Tongue (tissue), 2 donors: Measurements from ENCODE around the gene SH2B2. TPM values are rescaled to one million over a fixed set of nuclear protein-coding genes. Genes with fewer than 3 reads are reported as not detected.

Experiments used
- DNase-seq: peaks from one replicate; pipeline ENCODE4 v3.0.0-alpha.2; 2015
- total RNA-seq: library from RNA; depleted of rRNA; stranded (reverse); fragments of >200 nt; gene quantifications from one replicate; pipeline ENCODE4 v1.2.3, GENCODE V29; 2014

Gene SH2B2
- 15.9 TPM for total RNA-seq

- DNase-seq = peak; percentile 76
Measured at GRCh38 chr7:102286237-102287110, at the start of gene SH2B2. Gene SH2B2 (plus strand): TSS chr7:102286868. CDS start chr7:102300551, 13,683 bp downstream.

GRCh38 chr7:102239206-102239820, 47.4 kb upstream of the SH2B2 start:
- DNase-seq = no peak

DNA sequence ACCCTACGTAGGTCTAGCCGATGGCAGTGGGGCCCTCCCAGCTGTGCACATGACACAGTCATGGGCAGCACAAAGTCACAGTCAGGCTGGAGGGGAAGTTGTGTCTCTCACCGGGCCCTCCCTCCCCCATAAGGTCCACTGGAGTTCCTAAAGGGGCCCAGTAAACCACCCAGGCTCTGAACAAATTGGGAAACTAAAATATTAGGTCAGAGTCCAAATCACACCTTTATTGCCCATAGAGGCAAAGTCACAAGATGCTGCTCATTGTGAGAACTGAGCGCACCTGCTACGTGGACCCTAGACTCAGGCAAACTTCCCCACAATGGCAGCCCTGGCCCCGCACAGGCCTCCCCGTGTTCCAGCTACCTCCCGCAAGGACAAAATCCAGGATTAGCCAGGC, 45.2 kb upstream of the SH2B2 start:
- no peak for DNase-seq

DNA sequence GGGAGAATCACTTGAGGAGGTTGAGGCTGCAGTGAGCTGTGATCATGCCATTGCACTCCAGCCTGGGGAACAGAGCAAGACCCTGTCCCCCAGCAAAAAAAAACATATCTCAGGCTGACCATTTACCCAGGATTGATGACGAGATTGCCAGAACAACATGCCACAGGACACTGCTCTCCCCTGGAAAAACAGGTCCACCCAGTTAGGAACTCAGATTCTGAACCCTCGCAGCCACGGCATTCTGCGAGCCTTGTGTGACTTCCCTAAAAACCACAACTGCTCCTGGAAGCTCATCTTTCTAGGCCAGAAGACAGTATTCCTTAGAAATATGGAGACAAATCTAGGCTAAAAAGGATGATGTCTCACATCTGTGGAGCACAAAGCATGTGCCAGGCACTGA, 42.1 kb upstream of the SH2B2 start:
- no peak for DNase-seq

DNA sequence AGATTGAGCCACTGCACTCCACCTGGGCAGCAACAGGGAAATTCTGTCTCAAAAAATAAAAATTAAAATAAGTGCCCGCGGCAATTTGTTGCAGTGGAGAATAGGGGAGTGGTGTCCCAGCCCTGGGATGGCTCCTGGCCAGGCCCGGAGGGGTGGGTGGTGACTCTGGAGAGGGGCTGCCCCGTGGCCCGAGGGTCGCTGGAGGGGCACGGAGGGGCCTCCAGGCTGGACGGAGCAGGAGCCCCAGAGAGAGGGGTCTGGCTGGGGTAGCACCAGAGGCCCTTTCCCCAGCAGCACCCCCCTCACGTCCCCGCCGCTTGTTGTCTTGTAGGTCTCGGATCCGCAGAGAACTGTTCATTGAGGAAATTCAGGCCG, 38.6 kb upstream of the SH2B2 start:
- DNase-seq = no peak

- no peak for DNase-seq
Measured at GRCh38 chr7:102248456-102249395, 37.9 kb upstream of the SH2B2 start.

DNA sequence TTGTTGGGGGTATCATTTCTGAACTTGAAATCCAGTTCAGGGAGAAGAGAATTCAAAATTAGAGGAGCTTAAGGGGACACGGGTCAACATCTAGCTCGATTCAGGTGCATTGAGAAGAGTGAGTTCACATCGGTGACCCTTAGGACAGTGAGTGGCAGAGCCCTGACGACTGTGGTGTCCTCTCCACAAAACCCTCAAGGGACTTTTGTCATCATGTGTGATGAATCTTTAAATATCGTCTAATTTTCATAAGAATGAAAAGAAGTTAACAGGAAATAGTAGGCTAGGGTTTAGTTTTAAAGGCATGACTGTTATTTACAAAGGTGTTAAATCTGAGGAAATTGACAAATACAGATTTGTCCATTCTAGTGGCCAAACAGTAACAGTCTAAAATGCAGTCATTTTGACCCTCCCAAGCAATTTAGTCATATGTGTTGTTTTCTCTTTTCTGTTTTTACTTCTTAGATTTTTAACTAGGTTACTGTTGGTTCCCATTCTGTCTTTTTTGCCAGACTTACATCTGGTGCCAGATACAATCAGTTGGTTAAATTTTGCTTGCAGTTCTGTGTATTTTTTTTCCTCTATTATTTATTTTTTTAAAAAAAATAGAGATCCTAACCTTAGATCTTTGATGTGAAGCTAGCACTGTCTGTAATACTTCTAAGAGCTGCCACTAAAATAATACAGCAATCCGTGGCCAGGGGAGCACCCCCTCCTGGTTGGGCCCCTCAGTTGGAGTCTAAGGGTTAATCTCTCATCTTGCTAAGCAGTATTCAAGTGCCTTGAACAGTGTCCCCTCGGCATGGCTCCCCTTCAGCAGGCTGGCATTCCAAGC, 34.9 kb upstream of the SH2B2 start:
- no peak for DNase-seq

- no peak for DNase-seq
Measured at GRCh38 chr7:102252366-102252982, 34.2 kb upstream of the SH2B2 start.

GRCh38 chr7:102253066-102253972, 33.3 kb upstream of the SH2B2 start:
- no peak for DNase-seq

DNA sequence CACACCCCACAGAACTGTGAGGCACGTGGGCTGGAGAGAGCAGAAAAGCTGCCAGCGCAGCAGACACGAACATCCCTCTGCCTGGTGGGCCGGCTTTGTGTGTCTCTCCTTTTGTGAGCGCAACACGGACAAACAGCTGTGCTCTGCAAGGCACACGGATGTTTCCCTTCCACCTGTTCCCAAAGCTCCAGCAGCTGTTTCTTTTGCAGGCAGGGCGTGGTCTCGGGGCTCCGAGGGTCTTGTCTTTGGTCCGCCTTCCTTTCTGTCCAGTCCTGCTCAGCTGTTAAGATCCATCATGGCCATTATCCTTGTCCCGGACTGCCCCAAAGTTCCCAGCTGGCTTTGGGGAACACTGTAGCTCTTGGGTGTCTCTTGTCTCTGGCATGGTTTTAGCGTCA, 32.7 kb upstream of the SH2B2 start:
- DNase-seq = peak; percentile 98

DNA sequence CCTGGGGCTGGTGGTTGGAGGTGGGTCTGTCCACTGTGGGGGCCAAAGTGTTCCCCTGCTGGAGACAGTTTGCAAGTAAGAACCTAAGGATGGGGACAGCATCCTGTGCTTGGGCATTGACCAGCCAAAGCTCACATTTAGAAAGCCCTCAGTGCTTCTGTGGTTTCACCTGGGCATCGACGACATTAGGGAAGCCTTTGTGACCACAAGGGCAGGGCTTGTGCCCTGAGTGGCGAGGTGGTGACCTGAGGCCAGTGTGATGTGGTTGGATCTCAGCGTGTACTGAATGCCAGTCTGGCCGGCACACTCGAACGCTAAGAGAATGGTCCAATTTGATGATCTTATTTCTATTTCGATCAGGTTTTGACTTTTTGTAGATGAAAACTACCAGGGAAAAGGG, 32.1 kb upstream of the SH2B2 start:
- no peak for DNase-seq

- peak; percentile 55 for DNase-seq
Measured at GRCh38 chr7:102255501-102255900, 31.2 kb upstream of the SH2B2 start.

DNA sequence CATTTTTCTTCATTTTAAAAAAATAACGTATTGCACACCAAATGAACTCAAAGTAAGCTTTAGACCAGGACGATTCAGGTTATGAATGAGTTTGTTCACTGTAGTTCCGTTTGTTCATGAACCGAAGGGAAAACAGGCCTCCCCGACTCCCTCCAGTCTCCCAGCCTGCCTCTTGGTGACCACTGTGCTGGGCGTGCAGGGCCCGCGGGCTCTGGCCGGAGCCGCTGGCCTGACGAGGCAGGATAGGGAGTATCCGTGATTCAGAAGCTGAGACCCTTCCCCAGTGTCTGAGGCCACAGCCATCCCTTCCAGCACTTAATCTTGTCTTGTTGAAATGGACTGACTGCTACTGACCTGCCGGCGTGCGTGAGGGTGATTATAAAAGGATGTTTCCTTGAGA, 30.8 kb upstream of the SH2B2 start:
- DNase-seq = no peak

DNA sequence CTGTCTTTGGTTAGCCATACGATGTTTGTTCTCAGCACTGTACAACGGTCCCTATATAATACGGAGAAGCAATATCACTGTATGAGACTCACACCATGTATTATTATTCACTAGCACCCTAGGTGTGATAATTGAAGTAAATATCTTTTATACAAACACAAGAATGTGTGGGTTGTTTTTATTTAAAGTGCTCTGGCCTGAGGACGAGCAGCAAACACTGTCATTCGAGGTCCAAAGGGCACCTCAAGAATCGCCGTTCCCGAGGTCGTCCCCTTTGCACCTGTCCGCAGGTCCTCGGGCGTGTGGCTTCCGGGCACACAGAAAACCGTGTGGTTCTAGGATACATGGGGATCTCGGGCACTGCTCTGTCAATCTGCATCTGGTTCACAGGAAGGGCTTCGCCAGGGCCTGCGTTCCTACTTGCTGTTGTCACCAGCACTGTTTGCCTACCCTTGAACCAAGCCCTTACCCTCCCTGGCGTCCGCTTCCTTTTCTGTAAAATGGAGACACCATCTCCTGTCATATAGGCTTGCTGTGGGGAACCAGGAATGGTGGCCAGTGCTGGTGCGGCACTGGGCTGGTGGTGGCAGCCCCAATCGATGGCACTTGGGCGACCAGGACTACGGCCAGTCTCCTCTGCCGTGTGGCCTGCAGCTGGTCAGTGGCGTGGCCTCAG, 28.5 kb upstream of the SH2B2 start:
- no peak for DNase-seq

DNA sequence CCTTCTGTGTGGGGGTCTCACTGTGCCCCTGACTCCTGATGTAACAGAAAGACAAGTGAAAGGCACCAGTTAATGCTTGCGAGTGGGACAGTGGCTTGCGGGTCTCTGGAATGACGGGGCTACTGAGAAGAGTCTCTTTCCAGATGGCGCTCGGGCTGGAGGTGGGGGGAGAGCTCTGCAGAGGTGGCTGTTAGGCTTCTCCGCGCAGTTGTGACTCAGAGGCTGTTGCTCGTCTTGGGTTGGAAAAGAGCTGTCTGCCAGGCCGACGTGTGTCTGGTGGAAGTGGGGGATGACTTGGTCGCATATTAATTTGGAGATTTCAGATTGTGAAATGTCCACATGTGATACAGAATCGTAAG, 27.9 kb upstream of the SH2B2 start:
- DNase-seq = no peak

GRCh38 chr7:102260856-102261255, 25.8 kb upstream of the SH2B2 start:
- peak; percentile 56 for DNase-seq

DNA sequence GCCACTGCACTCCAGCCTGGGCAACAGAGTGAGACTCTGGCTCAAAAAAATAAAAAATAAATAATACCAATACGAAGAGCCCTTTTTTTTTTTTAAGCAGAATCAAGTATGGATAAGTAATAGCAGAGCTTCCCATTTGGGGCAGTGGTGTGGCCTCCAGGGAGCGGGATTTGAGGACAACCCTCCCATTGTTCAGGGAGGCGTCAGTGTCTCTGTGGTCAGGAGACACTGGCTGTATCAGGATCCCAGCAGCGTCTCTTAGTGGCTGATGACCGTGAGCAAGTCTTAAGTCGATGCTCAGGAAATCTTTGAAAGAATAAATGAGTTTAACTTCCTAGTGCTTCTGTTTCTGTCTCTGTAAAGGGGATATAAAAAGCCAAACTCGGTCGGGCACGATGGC, 25.2 kb upstream of the SH2B2 start:
- no peak for DNase-seq

DNA sequence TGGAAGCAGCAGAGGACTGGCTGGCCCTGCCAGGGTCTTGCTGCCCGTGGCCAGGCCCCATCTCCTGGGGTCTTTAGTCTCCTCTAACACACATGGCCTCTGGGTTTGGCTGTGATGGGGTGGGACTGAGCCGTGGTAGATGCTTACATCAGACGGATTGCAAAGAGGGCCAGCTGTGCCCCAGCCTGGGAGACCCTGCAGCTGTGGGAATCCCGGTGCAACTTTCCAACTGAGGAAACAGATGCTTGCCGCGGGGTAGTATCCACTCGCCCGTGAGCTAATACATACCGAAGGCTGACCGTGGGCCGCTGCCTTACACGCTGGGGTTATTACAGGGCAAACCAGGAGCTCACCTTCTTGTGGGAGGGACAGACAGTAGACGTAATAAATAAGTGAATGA, 24.1 kb upstream of the SH2B2 start:
- DNase-seq = peak; percentile 64

GRCh38 chr7:102264367-102264891, 22.2 kb upstream of the SH2B2 start:
- DNase-seq = no peak

DNA sequence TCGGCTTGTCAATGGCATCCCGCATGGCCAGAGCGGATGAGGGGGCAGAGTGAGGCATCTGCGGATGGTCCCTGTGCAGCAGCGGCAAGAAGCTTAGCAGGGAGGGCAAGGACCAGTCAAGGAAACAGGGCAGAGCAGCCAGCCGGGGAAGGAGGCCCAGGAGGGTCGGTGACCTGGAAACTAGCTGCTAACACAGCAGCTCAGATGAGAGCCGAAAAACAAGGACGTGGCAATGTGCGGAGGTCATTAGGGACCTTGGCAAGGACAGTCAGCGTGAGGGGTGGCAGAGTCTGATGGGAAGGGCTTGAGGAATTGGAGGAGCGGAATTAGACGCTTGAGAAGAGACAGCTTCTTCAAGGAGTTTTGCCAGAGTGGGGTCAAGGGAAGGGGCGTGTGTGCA, 20.1 kb upstream of the SH2B2 start:
- DNase-seq = no peak
